GM06990 (cell line): ENCODE measurements around the gene ARF1.
A peak's percentile ranks its signal among the peaks of the same experiment; 100 is the strongest.

Experiments used
- DNase-seq: peaks from one replicate; pipeline ENCODE4 v3.0.0-alpha.2; 2011; ENCODE audit not compliant: insufficient read length; ENCODE audit errors: extremely low read depth
- H3K27me3 ChIP-seq: replicated peaks from 2 replicates; pipeline ENCODE4 v1.6.0; 2011; ENCODE audit warnings: low read length; ENCODE audit not compliant: control insufficient read depth, insufficient read depth
- H3K36me3 ChIP-seq: 2 replicates; pipeline ENCODE4 v1.5.1; 2011; ENCODE audit warnings: low read length; ENCODE audit not compliant: control insufficient read depth, insufficient read depth
- H3K4me3 ChIP-seq: replicated peaks from 2 replicates; pipeline ENCODE4 v1.5.1; 2011; ENCODE audit warnings: low read depth, mild to moderate bottlenecking, control low read depth, low read length
- TF ChIP-seq, protein P1 (sequence below): IDR thresholded peaks from 2 replicates; pipeline ENCODE4 v1.5.1; 2011; ENCODE audit warnings: low read length, control low read depth, mild to moderate bottlenecking, inconsistent platforms; ENCODE audit not compliant: insufficient read depth, poor library complexity, severe bottlenecking

Gene ARF1

DNA sequence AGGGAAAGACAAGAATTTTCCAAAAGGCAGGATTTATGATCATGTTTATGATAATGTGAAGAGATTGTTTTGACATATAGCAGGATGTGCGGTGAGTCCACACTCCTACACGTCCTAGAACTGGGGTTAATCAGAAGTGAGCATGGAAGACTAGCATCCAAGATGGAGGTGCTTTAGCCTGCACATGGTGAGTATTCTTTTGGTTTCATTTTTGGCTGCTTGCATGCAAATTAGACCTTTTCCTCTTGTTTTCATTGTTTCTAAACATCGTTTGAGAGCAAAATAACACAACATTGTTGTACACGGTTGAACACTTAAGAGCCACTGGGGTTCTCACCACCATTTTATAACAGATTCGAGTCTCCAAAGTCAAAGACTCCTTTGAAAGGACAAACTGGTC is 42.7 kb downstream of the ARF1 start:
- TF ChIP-seq, protein P1, sequence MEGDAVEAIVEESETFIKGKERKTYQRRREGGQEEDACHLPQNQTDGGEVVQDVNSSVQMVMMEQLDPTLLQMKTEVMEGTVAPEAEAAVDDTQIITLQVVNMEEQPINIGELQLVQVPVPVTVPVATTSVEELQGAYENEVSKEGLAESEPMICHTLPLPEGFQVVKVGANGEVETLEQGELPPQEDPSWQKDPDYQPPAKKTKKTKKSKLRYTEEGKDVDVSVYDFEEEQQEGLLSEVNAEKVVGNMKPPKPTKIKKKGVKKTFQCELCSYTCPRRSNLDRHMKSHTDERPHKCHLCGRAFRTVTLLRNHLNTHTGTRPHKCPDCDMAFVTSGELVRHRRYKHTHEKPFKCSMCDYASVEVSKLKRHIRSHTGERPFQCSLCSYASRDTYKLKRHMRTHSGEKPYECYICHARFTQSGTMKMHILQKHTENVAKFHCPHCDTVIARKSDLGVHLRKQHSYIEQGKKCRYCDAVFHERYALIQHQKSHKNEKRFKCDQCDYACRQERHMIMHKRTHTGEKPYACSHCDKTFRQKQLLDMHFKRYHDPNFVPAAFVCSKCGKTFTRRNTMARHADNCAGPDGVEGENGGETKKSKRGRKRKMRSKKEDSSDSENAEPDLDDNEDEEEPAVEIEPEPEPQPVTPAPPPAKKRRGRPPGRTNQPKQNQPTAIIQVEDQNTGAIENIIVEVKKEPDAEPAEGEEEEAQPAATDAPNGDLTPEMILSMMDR, result no peak
- Histone ChIP-seq H3K27me3 (no peaks in the 10 kb centered on the region), H3K36me3 (no peaks in the 10 kb centered on the region), H3K4me3 (no peak overlapping the region)
- DNase-seq, result no peak

DNA sequence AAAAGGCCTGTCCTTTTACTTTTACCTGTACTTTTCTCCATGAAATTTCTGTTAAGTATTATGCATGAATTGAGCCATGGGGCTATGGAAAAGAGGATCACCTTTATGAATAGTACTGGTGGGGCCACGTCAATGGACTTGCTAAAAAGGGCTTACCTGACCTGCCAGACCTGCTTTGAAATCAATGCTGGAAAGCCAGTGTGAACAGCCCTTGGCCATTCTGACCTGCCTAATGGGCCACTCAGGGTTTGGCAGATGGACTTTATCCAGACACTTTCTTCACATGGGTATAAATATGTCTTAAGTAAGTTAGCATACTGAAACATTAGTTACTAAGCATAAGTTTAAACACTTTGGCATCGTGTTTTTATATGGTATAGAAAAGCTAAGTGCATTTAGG is 49.3 kb downstream of the ARF1 start:
- no peak for DNase-seq
- Histone ChIP-seq H3K36me3 (no peaks in the 10 kb centered on the region), H3K27me3 (no peaks in the 10 kb centered on the region), H3K4me3 (no peak overlapping the region)
- TF ChIP-seq, protein P1, result no peak

DNA sequence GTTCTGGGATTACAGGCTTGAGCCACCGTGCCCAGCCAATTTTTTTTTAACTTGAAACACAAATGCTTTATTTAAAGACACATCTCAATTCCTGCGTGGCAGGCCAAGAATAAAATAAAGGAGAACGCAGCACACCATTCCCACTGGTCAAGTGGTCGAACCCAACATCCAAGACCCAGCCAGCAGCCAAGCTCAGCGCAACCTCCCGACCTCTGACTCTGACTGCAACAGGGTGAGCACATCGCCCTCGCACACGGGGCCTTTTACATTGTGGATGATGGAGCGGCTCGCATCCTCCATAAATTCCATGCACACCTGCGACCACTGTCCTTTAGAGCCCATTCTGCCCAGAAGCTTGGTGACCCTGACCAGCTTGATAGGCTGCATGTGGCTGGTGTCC is 52.1 kb downstream of the ARF1 start:
- Histone ChIP-seq H3K36me3 (no peaks in the 10 kb centered on the region), H3K4me3 (no peak overlapping the region), H3K27me3 (no peaks in the 10 kb centered on the region)
- TF ChIP-seq, protein P1, result no peak
- DNase-seq, result no peak

DNA sequence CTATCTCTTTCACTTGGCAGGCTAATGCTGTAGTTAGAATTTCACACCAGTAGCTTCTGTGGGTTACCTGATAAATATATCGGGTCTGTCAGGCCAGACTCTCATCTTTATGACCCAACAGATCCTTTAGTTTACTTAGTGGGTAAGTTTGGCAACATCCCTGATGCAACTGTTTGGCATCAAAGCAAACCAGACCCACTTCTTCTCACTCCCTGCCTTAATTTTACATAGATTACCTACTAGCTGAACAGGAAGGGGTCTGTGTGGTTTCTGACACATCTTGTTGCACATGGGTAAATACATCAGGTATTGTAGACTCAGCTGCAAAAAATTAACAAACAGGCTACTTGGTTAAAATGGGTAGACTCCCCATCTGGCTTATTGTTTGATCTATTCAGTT is 54.4 kb downstream of the ARF1 start:
- no peak for DNase-seq
- 0 out of 2 replicates have a peak, but pooled peaks cover under 1% of the 10 kb centered on the region for H3K36me3 ChIP-seq
- no peaks in the 10 kb centered on the region for H3K27me3 ChIP-seq
- TF ChIP-seq, protein P1, result no peak
- no peak overlapping the region for H3K4me3 ChIP-seq

DNA sequence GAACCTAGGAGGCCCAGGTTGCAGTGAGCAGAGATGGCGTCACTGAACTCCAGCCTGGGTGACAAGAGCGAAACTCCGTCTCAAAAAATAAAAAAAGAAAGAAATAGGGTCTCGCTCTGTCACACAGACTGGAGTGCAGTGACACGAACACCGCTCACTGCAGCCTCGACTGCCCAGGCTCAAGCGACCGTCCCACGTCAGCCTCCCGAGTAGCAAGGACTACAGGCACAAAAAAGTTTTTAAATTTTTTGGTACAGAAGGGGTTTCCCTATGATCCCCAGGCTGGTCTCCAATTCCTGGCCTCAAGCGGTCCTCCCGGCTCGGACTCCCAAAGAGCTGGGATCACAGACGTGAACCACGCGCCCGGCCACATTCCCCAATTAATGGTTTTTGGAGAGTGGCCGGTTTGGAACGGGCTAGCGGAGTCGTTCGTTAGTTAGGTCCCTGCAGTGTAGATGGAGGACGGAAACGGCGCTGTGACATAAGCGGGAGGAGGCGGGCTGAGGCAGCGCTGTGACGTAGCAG is 57.0 kb downstream of the ARF1 start:
- Histone ChIP-seq H3K36me3 (peaks cover 1% of the 10 kb centered on the region; the same call in 1 of the 2 replicates), H3K4me3 (peak overlapping the region; percentile 80), H3K27me3 (no peaks in the 10 kb centered on the region)
- DNase-seq, result no peak
- TF ChIP-seq, protein P1, result no peak
